Measurements from ENCODE around the gene CYSTM1.

Gene CYSTM1

DNA sequence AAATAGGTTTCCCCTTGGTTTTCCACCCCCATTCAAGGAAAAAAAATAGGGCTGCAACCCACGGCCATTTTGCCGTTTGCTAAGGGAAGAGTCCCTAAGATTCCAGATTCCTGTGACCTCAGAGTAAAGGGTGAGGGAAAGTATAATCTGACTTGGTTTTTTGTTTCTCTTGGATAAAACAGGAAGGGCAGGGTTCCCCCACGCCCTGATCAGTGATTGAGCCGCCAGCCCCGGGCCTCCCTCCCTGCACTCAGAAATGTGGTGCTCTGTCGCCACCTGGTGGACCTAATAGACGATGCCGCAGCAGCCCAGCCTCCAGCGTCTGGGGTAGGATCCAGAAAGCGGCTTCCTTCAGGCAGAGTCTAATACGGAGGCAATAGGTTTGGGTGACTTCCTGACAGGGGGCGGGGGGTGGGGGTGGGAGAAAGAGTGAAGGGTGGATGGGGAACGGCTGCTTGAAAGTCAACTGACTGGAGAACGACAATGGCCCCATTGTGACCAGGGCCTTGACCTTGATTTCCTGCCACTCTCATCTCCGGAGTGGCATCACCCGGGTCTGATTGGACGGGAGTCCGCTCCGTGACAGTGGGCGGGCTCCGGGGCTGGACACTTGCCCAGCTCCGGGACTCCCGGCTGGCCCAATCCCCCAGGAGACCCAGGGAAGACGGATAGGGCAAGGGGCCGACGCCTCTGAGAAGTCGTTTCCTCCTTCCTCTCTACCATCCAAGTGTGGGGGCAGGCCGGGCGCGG lies 17.8 kb upstream of the CYSTM1 start (continued):
- TF ChIP-seq ZNF266 (tag by site-specific recombination; IDR thresholded peaks at IDR 0.05; ENCODE audit: low read depth) (no peak), ZNF654 (tag by site-specific recombination; IDR thresholded peaks at IDR 0.05; ENCODE audit: low read depth) (peak; percentile 92), GLIS1 (tag by site-specific recombination; IDR thresholded peaks at IDR 0.05) (no peak), ZNF248 (tag by site-specific recombination; IDR thresholded peaks at IDR 0.05) (no peak), ZNF354C (tag by site-specific recombination; IDR thresholded peaks at IDR 0.05; ENCODE audit: borderline replicate concordance, low read depth) (no peak), ZNF169 (tag by site-specific recombination; IDR thresholded peaks at IDR 0.05) (no peak), SALL2 (tag by site-specific recombination; IDR thresholded peaks at IDR 0.05; ENCODE audit: borderline replicate concordance) (no peak), ZNF548 (tag by site-specific recombination; IDR thresholded peaks at IDR 0.05) (no peak), KLF8 (tag by site-specific recombination; IDR thresholded peaks at IDR 0.05) (peak; percentile 59; the same call in 1 of the 2 replicates), SETDB1 (IDR thresholded peaks at IDR 0.05; ENCODE audit: insufficient read length, low read length) (no peak), SP7 (tag by site-specific recombination; IDR thresholded peaks at IDR 0.05) (peak; percentile 28; the same call in 1 of the 2 replicates), ZBTB48 (tag by site-specific recombination; IDR thresholded peaks at IDR 0.05) (peak; percentile 78; the same call in 1 of the 2 replicates), ZNF585B (tag by site-specific recombination; IDR thresholded peaks at IDR 0.05) (no peak), ZNF501 (tag by site-specific recombination; IDR thresholded peaks at IDR 0.05) (0 out of 2 replicates have a peak, but pooled peaks have one; percentile 34), ZNF629 (tag by site-specific recombination; IDR thresholded peaks at IDR 0.05) (no peak), ZBTB20 (tag by site-specific recombination; IDR thresholded peaks at IDR 0.05) (peak; percentile 76), KLF16 (tag by site-specific recombination; IDR thresholded peaks at IDR 0.05) (0 out of 2 replicates have a peak, but pooled peaks have one; percentile 38), ZNF48 (tag by site-specific recombination; IDR thresholded peaks at IDR 0.05) (no peak), ZNF404 (tag by site-specific recombination; IDR thresholded peaks at IDR 0.05) (no peak), ZXDB (tag by site-specific recombination; IDR thresholded peaks at IDR 0.05) (0 out of 2 replicates have a peak, but pooled peaks have one; percentile 20), KLF1 (tag by site-specific recombination; IDR thresholded peaks at IDR 0.05) (peak; percentile 82)
- TF ChIP-seq, protein P1, sequence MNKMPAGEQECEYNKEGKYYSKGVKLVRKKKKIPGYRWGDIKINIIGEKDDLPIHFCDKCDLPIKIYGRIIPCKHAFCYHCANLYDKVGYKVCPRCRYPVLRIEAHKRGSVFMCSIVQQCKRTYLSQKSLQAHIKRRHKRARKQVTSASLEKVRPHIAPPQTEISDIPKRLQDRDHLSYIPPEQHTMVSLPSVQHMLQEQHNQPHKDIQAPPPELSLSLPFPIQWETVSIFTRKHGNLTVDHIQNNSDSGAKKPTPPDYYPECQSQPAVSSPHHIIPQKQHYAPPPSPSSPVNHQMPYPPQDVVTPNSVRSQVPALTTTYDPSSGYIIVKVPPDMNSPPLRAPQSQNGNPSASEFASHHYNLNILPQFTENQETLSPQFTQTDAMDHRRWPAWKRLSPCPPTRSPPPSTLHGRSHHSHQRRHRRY (tag by site-specific recombination; IDR thresholded peaks at IDR 0.05), result no peak
- TF ChIP-seq, protein P2, sequence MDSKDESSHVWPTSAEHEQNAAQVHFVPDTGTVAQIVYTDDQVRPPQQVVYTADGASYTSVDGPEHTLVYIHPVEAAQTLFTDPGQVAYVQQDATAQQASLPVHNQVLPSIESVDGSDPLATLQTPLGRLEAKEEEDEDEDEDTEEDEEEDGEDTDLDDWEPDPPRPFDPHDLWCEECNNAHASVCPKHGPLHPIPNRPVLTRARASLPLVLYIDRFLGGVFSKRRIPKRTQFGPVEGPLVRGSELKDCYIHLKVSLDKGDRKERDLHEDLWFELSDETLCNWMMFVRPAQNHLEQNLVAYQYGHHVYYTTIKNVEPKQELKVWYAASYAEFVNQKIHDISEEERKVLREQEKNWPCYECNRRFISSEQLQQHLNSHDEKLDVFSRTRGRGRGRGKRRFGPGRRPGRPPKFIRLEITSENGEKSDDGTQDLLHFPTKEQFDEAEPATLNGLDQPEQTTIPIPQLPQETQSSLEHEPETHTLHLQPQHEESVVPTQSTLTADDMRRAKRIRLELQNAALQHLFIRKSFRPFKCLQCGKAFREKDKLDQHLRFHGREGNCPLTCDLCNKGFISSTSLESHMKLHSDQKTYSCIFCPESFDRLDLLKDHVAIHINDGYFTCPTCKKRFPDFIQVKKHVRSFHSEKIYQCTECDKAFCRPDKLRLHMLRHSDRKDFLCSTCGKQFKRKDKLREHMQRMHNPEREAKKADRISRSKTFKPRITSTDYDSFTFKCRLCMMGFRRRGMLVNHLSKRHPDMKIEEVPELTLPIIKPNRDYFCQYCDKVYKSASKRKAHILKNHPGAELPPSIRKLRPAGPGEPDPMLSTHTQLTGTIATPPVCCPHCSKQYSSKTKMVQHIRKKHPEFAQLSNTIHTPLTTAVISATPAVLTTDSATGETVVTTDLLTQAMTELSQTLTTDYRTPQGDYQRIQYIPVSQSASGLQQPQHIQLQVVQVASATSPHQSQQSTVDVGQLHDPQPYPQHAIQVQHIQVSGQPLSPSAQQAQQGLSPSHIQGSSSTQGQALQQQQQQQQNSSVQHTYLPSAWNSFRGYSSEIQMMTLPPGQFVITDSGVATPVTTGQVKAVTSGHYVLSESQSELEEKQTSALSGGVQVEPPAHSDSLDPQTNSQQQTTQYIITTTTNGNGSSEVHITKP (tag by site-specific recombination; IDR thresholded peaks at IDR 0.05), result peak; percentile 77
- TF ChIP-seq, protein P3, sequence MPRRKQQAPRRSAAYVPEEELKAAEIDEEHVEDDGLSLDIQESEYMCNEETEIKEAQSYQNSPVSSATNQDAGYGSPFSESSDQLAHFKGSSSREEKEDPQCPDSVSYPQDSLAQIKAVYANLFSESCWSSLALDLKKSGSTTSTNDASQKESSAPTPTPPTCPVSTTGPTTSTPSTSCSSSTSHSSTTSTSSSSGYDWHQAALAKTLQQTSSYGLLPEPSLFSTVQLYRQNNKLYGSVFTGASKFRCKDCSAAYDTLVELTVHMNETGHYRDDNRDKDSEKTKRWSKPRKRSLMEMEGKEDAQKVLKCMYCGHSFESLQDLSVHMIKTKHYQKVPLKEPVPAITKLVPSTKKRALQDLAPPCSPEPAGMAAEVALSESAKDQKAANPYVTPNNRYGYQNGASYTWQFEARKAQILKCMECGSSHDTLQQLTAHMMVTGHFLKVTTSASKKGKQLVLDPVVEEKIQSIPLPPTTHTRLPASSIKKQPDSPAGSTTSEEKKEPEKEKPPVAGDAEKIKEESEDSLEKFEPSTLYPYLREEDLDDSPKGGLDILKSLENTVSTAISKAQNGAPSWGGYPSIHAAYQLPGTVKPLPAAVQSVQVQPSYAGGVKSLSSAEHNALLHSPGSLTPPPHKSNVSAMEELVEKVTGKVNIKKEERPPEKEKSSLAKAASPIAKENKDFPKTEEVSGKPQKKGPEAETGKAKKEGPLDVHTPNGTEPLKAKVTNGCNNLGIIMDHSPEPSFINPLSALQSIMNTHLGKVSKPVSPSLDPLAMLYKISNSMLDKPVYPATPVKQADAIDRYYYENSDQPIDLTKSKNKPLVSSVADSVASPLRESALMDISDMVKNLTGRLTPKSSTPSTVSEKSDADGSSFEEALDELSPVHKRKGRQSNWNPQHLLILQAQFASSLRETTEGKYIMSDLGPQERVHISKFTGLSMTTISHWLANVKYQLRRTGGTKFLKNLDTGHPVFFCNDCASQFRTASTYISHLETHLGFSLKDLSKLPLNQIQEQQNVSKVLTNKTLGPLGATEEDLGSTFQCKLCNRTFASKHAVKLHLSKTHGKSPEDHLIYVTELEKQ (tag by site-specific recombination; IDR thresholded peaks at IDR 0.05; ENCODE audit: borderline replicate concordance), result no peak
- TF ChIP-seq, protein P4, sequence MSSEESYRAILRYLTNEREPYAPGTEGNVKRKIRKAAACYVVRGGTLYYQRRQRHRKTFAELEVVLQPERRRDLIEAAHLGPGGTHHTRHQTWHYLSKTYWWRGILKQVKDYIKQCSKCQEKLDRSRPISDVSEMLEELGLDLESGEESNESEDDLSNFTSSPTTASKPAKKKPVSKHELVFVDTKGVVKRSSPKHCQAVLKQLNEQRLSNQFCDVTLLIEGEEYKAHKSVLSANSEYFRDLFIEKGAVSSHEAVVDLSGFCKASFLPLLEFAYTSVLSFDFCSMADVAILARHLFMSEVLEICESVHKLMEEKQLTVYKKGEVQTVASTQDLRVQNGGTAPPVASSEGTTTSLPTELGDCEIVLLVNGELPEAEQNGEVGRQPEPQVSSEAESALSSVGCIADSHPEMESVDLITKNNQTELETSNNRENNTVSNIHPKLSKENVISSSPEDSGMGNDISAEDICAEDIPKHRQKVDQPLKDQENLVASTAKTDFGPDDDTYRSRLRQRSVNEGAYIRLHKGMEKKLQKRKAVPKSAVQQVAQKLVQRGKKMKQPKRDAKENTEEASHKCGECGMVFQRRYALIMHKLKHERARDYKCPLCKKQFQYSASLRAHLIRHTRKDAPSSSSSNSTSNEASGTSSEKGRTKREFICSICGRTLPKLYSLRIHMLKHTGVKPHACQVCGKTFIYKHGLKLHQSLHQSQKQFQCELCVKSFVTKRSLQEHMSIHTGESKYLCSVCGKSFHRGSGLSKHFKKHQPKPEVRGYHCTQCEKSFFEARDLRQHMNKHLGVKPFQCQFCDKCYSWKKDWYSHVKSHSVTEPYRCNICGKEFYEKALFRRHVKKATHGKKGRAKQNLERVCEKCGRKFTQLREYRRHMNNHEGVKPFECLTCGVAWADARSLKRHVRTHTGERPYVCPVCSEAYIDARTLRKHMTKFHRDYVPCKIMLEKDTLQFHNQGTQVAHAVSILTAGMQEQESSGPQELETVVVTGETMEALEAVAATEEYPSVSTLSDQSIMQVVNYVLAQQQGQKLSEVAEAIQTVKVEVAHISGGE (tag by site-specific recombination; conservative IDR thresholded peaks at IDR 0.05; ENCODE audit: low read depth), result peak; percentile 33; the same call in 1 of the 2 replicates
- TF ChIP-seq, protein P5, sequence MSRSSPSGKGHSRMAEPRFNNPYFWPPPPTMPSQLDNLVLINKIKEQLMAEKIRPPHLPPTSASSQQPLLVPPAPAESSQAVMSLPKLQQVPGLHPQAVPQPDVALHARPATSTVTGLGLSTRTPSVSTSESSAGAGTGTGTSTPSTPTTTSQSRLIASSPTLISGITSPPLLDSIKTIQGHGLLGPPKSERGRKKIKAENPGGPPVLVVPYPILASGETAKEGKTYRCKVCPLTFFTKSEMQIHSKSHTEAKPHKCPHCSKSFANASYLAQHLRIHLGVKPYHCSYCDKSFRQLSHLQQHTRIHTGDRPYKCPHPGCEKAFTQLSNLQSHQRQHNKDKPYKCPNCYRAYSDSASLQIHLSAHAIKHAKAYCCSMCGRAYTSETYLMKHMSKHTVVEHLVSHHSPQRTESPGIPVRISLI (tag by site-specific recombination; IDR thresholded peaks at IDR 0.05), result peak; percentile 39; the same call in 1 of the 2 replicates
